Psoas muscle (tissue), 8 donors: Measurements from ENCODE around the gene PDGFC. TPM values are rescaled to one million over a fixed set of nuclear protein-coding genes. Genes with fewer than 3 reads are reported as not detected.
A peak's percentile ranks its signal among the peaks of the same experiment; 100 is the strongest.

ENCODE experiments used
- ATAC-seq, 4 donors: fragments of 200-7000 bp; cut with Tn5 transposase; one replicate each; pipeline ENCODE4 v1.9.1; 2020; ENCODE audit warnings: moderate library complexity in 3 of 4, mild to moderate bottlenecking in 2 of 4
- DNase-seq, 2 donors: peaks; one replicate each; pipeline ENCODE4 v3.0.0-alpha.2; 2020
- H3K27ac ChIP-seq: fragments of 200-600 bp; one replicate; pipeline ENCODE4 v1.8.0; 2022
- H3K27me3 ChIP-seq, 3 donors: fragments of 200-600 bp in 1 of 3; one replicate each; pipeline versions ENCODE4 v1.6.1 to v1.8.0; 2013 to 2022; ENCODE audit warnings: low read length in 2 of 3, mild to moderate bottlenecking in 2 of 3, moderate library complexity in 1 of 3; ENCODE audit not compliant: insufficient read depth in 3 of 3
- H3K36me3 ChIP-seq, 2 donors: fragments of 200-600 bp in 1 of 2; one replicate each; pipeline versions ENCODE4 v1.6.1 to v1.8.0; 2013 to 2022; ENCODE audit warnings: low read depth in 1 of 2, mild to moderate bottlenecking in 1 of 2, moderate library complexity in 1 of 2; ENCODE audit not compliant: insufficient read depth in 1 of 2
- H3K4me1 ChIP-seq: fragments of 200-600 bp; one replicate; pipeline ENCODE4 v1.8.0; 2022
- H3K4me3 ChIP-seq: fragments of 200-600 bp; one replicate; pipeline ENCODE4 v1.8.0; 2022; ENCODE audit warnings: mild to moderate bottlenecking
- H3K9me3 ChIP-seq: fragments of 200-600 bp; one replicate; pipeline ENCODE4 v1.8.0; 2022
- CTCF ChIP-seq: fragments of 200-600 bp; IDR thresholded peaks from one replicate; pipeline ENCODE4 v1.8.0; 2022; ENCODE audit warnings: antibody characterized with exemption
- WGBS, 3 donors: extraction: QIAGEN DNeasy Blood & Tissue Kit; methylation state at CpG; one replicate each; pipeline versions ENCODE4 v1.1.6 to v1.1.7; 2013; 5-methylcytosine and 5-hydroxymethylcytosine counted together
- intact Hi-C, 2 donors: fragments of 100-400 bp; cut with DNase I; formaldehyde crosslinking; loops; one replicate each; pipeline versions ENCODE4 v1.11.0 to v1.14.2; 2022
- polyA plus RNA-seq, 3 donors: library from polyadenylated mRNA; stranded (reverse); fragments of 200-250 nt; gene quantifications; one replicate each; pipeline ENCODE4 v1.2.3, GENCODE V29; 2013
- total RNA-seq, 4 donors: library from RNA; stranded (reverse); fragmentation: NEBNext Ultra II Directional in 2 of 4; extraction: Animal tissue kit (Norgen Biotek cat#: 25700) in 2 of 4; gene quantifications; one replicate each; pipeline versions ENCODE4 v1.2.1 to v1.2.4, GENCODE V29; 2021 to 2023
- donor health status: healthy with polysubstance abuse.
- donor health status: DM: no; HTN: no; CAD: no; lungs with moderate emphysema.
- donor health status: Bipolar disorder and iron deficiency.
- donor health status: healthy.
- donor health status: DM: yes; HTN: yes; CAD: no.
- donor health status: DM: no; HTN: no; CAD: no.
- donor health status: DM: no; HTN: no; CAD: no.
- donor health status: DM: yes; HTN: yes; CAD: no.

Gene PDGFC
- total and polyA plus RNA-seq, 7 donors, result 2.2 to 19.8 (median 6.3) TPM

GRCh38 chr4:156948738-156949137, 22.9 kb downstream of the PDGFC start:
- peaks cover 71% of the 10 kb centered on the region for H3K4me1 ChIP-seq
- 16 to 19% (median 17%) methylated on average over 3 of the region's 3 CpGs for WGBS, 3 donors

GRCh38 chr4:156948133-156948532, 23.5 kb downstream of the PDGFC start:
- Histone ChIP-seq H3K4me1 (peaks cover 77% of the 10 kb centered on the region), H3K27me3 (no peaks in the 10 kb centered on the region), H3K36me3 (no peaks in the 10 kb centered on the region), H3K9me3 (no peaks in the 10 kb centered on the region), H3K4me3 (peak overlapping the region; percentile 20), H3K27ac (peak overlapping the region; percentile 18)
- no peak for ATAC-seq
- intact Hi-C loops, result loop anchor here in 1 of 2 donors (10.0 kb wide), 1 partner anchor 173 kb away; no protein-coding TSS in a partner anchor
- TF ChIP-seq CTCF, result no peak
- DNase-seq, result no peak
- WGBS, 3 donors, result 54 to 70% (median 59%) methylated on average over 6 of the region's 6 CpGs

More at GRCh38 chr4:156948738-156949137, 22.9 kb downstream of the PDGFC start:
- no peak for TF ChIP-seq CTCF
- no peak for DNase-seq
- Histone ChIP-seq H3K27ac (peak overlapping the region; percentile 18), H3K27me3 (no peaks in the 10 kb centered on the region), H3K4me3 (peak overlapping the region; percentile 20), H3K36me3 (no peaks in the 10 kb centered on the region), H3K9me3 (no peaks in the 10 kb centered on the region)
- intact Hi-C loops, result loop anchor here in 1 of 2 donors (10.0 kb wide), 1 partner anchor 174 kb away; no protein-coding TSS in a partner anchor
- peak in 3 of 4 donors; percentile 45 to 66 (median 61) for ATAC-seq

GRCh38 chr4:156946516-156947424, 24.8 kb downstream of the PDGFC start:
- Histone ChIP-seq H3K27ac (peak overlapping the region; percentile 66), H3K4me3 (no peak overlapping the region), H3K36me3 (no peaks in the 10 kb centered on the region), H3K4me1 (peaks cover 73% of the 10 kb centered on the region), H3K9me3 (no peaks in the 10 kb centered on the region), H3K27me3 (no peaks in the 10 kb centered on the region)
- TF ChIP-seq CTCF, result no peak
- intact Hi-C loops, result loop anchor here in 1 of 2 donors (10.0 kb wide), 1 partner anchor 172 kb away; no protein-coding TSS in a partner anchor
- ATAC-seq (peak; percentile 87 to 93 (median 88)), DNase-seq (peak in 1 of 2 donors; percentile 39)
- 43 to 56% (median 49%) methylated on average over 5 of the region's 5 CpGs for WGBS, 3 donors

- no peak for ATAC-seq
- TF ChIP-seq CTCF, result no peak
- H3K4me1 ChIP-seq, result peaks cover 65% of the 10 kb centered on the region
- H3K4me3 ChIP-seq, result no peak overlapping the region
- no peaks in the 10 kb centered on the region for H3K36me3 ChIP-seq
- WGBS, 3 donors, result 30 to 54% (median 37%) methylated on average over 3 of the region's 3 CpGs
- H3K9me3 ChIP-seq, result no peaks in the 10 kb centered on the region
- peak overlapping the region; percentile 66 for H3K27ac ChIP-seq
- DNase-seq, result no peak
- intact Hi-C loops, result loop anchor here in 1 of 2 donors (10.0 kb wide), 1 partner anchor 171 kb away; no protein-coding TSS in a partner anchor
- H3K27me3 ChIP-seq, result no peaks in the 10 kb centered on the region
These were observed 26.1 kb downstream of the PDGFC start for GRCh38 chr4:156945532-156945931.
